Hepatocyte (in vitro differentiated cells): ENCODE data around the gene PLIN4.

Experiments
- EZH2 ChIP-seq: fragments of 200-600 bp; sonication (generic); IDR thresholded peaks from 2 replicates; pipeline ENCODE4 v1.6.1; 2016; ENCODE audit warnings: antibody characterized with exemption, mild to moderate bottlenecking, borderline replicate concordance
- TF ChIP-seq, protein P1 (sequence below): fragments of 200-600 bp; sonication (generic); IDR thresholded peaks from 2 replicates; pipeline ENCODE4 v1.5.1; 2016; ENCODE audit warnings: antibody characterized with exemption, mild to moderate bottlenecking; ENCODE audit not compliant: poor library complexity

DNA sequence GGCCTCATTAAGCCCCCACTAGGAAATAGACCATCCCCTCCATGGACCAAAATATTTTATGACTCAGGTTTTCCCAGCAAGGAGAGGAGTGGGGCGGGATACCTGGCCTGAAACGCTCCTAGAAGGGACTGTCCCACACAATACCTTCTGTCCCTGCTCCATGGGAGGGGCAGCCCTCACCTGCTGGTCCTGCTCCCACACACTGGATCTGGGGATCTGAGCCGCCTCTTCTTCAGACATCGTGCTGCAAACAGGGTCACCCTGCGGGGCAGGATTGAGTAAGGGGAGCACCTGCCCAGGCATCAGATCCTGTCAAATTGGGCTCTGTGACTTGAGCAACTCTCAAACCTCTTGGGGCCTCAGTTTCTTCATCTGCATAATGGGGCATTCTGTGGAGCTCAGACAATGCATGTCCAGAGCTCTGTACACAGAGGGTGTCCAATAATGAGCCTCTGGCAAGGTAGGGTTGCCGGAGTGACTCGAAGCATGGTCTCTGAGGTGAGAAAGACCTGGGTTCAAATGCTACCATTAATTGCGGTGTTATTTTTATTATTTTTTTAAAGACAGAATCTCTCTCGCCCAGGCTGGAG lies 15.6 kb upstream of the PLIN4 start:
- TF ChIP-seq, protein P1, sequence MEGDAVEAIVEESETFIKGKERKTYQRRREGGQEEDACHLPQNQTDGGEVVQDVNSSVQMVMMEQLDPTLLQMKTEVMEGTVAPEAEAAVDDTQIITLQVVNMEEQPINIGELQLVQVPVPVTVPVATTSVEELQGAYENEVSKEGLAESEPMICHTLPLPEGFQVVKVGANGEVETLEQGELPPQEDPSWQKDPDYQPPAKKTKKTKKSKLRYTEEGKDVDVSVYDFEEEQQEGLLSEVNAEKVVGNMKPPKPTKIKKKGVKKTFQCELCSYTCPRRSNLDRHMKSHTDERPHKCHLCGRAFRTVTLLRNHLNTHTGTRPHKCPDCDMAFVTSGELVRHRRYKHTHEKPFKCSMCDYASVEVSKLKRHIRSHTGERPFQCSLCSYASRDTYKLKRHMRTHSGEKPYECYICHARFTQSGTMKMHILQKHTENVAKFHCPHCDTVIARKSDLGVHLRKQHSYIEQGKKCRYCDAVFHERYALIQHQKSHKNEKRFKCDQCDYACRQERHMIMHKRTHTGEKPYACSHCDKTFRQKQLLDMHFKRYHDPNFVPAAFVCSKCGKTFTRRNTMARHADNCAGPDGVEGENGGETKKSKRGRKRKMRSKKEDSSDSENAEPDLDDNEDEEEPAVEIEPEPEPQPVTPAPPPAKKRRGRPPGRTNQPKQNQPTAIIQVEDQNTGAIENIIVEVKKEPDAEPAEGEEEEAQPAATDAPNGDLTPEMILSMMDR, result no peak
- TF ChIP-seq EZH2, result no peak
